ENCODE results near the gene EXOG.

EXOG gene

DNA sequence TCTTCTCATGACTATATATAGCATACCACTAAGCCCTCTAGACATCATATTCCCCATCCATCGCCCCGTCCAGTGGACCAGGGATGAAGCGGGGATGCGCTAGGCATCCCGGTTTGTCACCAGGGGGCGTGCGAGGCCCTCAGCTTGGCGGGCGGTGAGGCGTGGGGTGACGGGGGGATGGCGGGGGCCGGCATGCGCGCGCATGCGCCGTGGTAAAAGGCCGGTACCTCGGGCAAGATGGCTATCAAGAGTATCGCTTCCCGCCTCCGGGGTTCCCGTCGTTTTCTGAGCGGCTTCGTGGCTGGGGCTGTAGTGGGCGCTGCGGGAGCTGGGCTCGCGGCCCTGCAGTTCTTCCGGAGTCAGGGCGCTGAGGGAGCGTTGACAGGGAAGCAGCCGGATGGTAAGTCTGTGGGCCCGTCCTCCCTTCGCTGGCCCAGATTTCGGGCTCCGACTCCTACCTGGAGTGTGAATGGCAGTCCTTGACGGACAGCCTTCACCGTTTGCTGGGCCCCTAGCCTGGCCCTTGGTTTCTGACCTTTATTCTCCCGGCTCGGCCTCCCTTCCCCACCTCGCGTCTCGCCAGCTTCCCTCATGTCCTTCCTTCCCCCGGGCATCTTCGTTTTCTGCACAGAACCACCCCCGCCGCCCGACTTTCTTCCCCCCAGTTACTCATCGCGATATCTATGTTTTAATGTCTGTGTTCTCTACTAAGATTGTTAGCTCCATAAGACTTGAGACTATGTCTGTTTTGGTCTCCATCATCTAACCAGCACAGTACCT is at the start of gene EXOG:
Gene EXOG, plus strand, starts transcription at position 210 of the 780 bp plus-strand sequence. Its CDS starts 28 bp downstream, at position 238.
- peak; percentile 91 for DNase-seq (ENCODE audit: low read depth)

DNA sequence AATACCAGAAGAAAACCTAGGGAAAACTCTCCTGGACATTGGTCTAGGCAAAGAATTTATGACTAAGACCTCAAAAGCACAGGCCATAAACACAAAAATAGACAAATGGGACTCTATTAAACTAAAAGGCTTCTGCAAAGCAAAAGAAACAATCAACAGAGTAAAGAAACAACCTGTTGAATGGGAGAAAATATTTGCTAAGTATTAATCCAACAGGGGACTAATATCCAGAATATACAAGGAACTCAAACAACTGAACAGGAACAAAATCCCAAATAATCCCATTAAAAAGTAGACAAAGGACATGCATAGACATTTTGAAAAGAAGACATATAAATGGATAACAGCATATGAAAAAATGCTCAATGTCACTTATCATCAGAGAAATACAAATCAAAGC is 49.3 kb upstream of the EXOG start:
- DNase-seq (ENCODE audit: low read depth), result no peak

GRCh38 chr3:38450853-38451252 is 45.3 kb upstream of the EXOG start:
- DNase-seq (ENCODE audit: low read depth), result no peak

GRCh38 chr3:38453075-38453912 is 42.8 kb upstream of the EXOG start, which contains the start of gene ACVR2B:
Gene ACVR2B, plus strand, starts transcription at chr3:38453890. Its CDS starts 433 bp downstream, at chr3:38454323.
- peak; percentile 26 for DNase-seq (ENCODE audit: low read depth)

GRCh38 chr3:38453913-38454177 is 42.3 kb upstream of the EXOG start:
- DNase-seq (ENCODE audit: low read depth), result no peak

DNA sequence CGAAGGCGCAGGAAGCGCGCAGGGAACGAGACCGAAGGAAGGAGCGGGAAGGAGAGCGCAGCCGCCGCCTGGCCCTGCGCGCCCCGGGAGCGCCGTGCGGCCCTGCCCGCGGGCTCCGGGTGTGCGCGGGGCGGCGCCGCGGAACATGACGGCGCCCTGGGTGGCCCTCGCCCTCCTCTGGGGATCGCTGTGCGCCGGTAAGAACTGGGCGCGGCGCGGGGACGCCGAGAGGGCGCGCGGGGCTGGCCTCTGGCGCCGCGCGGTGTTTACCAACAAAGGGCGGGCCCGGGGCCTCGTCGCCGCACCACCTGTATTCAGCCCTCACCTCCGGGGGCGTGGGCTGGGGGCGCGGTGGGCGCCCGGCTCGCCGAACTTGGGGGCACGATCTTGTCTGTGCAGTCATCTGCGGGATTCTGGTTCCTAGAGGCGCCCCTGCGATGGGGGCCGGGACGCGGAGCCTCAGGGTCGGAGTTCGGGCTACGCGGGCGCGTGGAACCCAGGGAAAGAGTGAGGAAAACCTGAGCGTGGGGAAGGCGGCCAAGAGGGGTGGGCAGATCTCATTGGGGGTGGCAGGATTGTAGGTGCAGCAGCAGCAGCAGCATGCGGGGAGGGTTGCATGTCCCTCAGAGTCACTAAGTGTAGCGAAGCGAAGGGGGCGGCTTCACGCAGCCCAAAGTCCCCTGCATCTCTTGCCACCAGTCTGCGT is 41.8 kb upstream of the EXOG start:
- DNase-seq (ENCODE audit: low read depth), result no peak

- no peak for DNase-seq (ENCODE audit: low read depth)
These were observed 41.1 kb upstream of the EXOG start for GRCh38 chr3:38454884-38455638.

- DNase-seq (ENCODE audit: low read depth), result no peak
These were observed 40.3 kb upstream of the EXOG start for GRCh38 chr3:38455639-38456430.

GRCh38 chr3:38457111-38458003 is 38.8 kb upstream of the EXOG start:
- no peak for DNase-seq (ENCODE audit: low read depth)

DNA sequence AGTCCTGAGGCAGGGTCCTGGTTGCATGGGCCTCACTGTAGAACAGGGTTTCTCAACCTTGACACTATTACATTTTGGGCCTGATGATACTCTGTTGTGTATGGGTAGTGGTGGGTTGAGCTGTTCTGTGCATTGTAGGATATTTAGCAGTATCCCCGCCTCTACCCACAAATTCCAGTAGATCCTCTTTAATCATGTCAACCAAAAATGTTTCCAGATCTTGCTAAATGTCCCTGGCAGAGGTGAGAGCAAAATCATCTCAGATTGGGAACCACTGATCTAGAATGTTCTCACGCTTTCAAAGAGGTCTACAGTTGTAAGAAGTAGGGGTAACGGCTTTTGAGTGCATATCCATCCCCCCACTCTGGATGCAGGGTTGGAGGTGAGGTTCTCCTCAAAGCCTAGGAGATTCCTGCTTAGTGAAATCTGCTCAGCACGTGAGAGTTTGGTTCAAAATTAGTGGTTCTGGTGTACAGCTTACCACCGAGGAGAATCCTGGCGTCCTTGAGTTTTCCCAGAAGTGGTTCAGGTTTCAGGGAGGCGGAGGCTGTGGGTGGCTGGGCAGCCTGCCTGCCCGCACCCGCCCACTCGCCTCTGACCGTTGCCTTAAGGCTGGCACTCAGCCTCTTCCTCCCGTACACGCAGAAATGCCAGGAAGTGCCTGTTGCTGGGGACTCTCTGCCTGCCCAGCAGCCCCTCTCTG is 37.2 kb upstream of the EXOG start:
- no peak for DNase-seq (ENCODE audit: low read depth)

GRCh38 chr3:38459499-38460048 is 36.6 kb upstream of the EXOG start:
- no peak for DNase-seq (ENCODE audit: low read depth)

- DNase-seq (ENCODE audit: low read depth), result no peak
These were observed 35.5 kb upstream of the EXOG start for GRCh38 chr3:38460377-38461270.

GRCh38 chr3:38465588-38466154 is 30.5 kb upstream of the EXOG start:
- no peak for DNase-seq (ENCODE audit: low read depth)

DNA sequence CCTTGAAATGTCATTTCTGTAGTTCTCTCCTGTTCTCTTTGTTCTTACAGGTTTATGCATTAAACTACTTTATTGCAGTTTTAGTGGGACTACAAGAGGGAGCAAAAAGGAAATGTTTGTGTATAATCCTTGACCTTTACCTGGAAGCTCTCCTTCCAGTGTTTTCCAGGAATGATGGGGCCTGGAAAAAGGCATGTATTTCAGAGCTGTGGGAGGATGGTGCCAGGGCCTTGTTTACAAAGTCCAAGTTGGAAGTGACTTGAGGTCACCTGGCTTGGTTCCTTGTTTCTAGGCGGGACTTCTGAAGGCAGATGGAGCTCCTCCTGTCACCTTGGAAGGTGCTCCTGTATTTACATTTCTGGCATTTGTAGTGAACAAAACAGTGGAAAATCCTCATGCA is 27.4 kb upstream of the EXOG start:
- DNase-seq (ENCODE audit: low read depth), result no peak

DNA sequence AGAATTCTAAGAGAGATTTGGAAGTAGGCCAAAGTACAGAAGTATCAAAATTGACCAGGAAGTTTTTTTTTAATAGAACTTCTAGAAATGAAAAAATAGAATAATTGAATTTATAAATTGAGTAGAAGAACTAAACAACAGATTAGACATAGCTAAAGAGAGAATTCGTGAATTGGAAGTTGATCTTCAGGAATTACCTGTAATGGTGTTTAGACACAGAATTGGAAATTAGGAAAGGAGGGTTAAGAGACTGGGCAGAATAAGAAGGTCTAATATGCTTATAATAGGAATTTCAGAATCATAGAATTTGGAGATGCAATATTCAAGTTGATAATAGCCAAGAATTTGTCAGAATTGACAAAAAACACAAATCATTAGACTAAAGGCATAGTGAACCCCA is 26.3 kb upstream of the EXOG start:
- DNase-seq (ENCODE audit: low read depth), result no peak

- no peak for DNase-seq (ENCODE audit: low read depth)
These were observed 24.8 kb upstream of the EXOG start for GRCh38 chr3:38471260-38471857.

DNA sequence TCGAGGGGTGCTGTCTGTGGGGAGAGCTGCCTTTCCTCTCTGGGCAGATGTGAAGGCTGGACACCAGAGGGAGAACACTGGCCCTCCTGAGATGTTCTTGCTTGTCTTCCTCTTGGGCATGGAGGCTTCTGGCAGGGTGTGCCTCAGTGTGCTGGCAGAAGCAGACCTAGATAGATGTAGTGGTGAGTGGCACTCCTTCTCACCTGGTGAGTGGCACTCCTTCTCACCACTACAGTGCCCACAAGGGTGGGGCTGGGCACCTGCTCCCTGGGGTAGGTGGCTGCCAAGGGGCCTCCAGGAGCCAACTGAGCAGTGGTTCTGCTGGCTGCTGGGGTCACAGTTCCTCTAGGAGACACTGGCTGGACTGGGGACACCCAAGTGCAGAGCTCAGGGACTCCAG is 23.8 kb upstream of the EXOG start:
- DNase-seq (ENCODE audit: low read depth), result no peak

Measured in stimulated activated CD8-positive, alpha-beta memory T cell treated with anti-CD3 and anti-CD28 coated beads, Interleukin-15, amount 100 ng/mL, for 1 hour (primary cell).